Upper lobe of right lung (tissue), 1 donor: ENCODE measurements around the gene MAP2. TPM values are rescaled to one million over a fixed set of nuclear protein-coding genes. Genes with fewer than 3 reads are reported as not detected.

ENCODE experiments used
- ATAC-seq: fragments of 200-7000 bp; cut with Tn5 transposase; one replicate; pipeline ENCODE4 v1.9.1; 2020; ENCODE audit warnings: mild to moderate bottlenecking, moderate library complexity
- DNase-seq: peaks from one replicate; pipeline ENCODE4 v3.0.0-alpha.2; 2020
- H3K27ac ChIP-seq: fragments of 200-600 bp; one replicate; pipeline ENCODE4 v1.8.0; 2022
- H3K27me3 ChIP-seq: fragments of 200-600 bp; one replicate; pipeline ENCODE4 v1.8.0; 2022; ENCODE audit warnings: mild to moderate bottlenecking
- H3K36me3 ChIP-seq: fragments of 200-600 bp; one replicate; pipeline ENCODE4 v1.8.0; 2022
- H3K4me1 ChIP-seq: fragments of 200-600 bp; one replicate; pipeline ENCODE4 v1.8.0; 2022
- H3K4me3 ChIP-seq: fragments of 200-600 bp; one replicate; pipeline ENCODE4 v1.8.0; 2022; ENCODE audit warnings: mild to moderate bottlenecking
- H3K9me3 ChIP-seq: fragments of 200-600 bp; one replicate; pipeline ENCODE4 v1.8.0; 2022
- CTCF ChIP-seq: fragments of 200-600 bp; IDR thresholded peaks from one replicate; pipeline ENCODE4 v1.8.0; 2022; ENCODE audit warnings: antibody characterized with exemption
- intact Hi-C: fragments of 100-400 bp; cut with DNase I; formaldehyde crosslinking; loops from one replicate; pipeline ENCODE4 v1.11.0; 2022
- total RNA-seq: library from RNA; stranded (reverse); fragmentation: NEBNext Ultra II Directional; extraction: Animal tissue kit (Norgen Biotek cat#: 25700); gene quantifications from one replicate; pipeline ENCODE4 v1.2.1, GENCODE V29; 2021
- donor health status: DM: no; HTN: yes; CAD: no; lungs with severe emphysema.

MAP2 gene
- total RNA-seq, 1 donor from 2014 or later = 44.0 TPM

GRCh38 chr2:209470466-209470865 lies 46.6 kb downstream of the MAP2 start:
- H3K4me1 ChIP-seq = peaks cover 17% of the 10 kb centered on the region
- H3K27ac ChIP-seq = no peak overlapping the region
- no peak for DNase-seq
- H3K36me3 ChIP-seq = no peaks in the 10 kb centered on the region
- H3K9me3 ChIP-seq = no peaks in the 10 kb centered on the region
- no peaks in the 10 kb centered on the region for H3K27me3 ChIP-seq
- H3K4me3 ChIP-seq = no peak overlapping the region
- no peak for ATAC-seq
- intact Hi-C loops = no loop called here
- TF ChIP-seq CTCF = no peak

GRCh38 chr2:209471037-209471436 lies 47.2 kb downstream of the MAP2 start:
- intact Hi-C loops = no loop called here

GRCh38 chr2:209472112-209472832 lies 48.4 kb downstream of the MAP2 start:
- intact Hi-C loops = no loop called here
- no peaks in the 10 kb centered on the region for H3K27me3 ChIP-seq
- peak overlapping the region; percentile 34 for H3K27ac ChIP-seq
- H3K4me3 ChIP-seq = no peak overlapping the region
- ATAC-seq (peak; percentile 38), DNase-seq (no peak)
- H3K36me3 ChIP-seq = no peaks in the 10 kb centered on the region
- H3K4me1 ChIP-seq = peaks cover 17% of the 10 kb centered on the region
- no peaks in the 10 kb centered on the region for H3K9me3 ChIP-seq
- TF ChIP-seq CTCF = no peak

More at GRCh38 chr2:209471037-209471436, 47.2 kb downstream of the MAP2 start:
- H3K4me1 ChIP-seq = peaks cover 17% of the 10 kb centered on the region
- no peak overlapping the region for H3K27ac ChIP-seq
- H3K9me3 ChIP-seq = no peaks in the 10 kb centered on the region
- H3K36me3 ChIP-seq = no peaks in the 10 kb centered on the region
- DNase-seq (no peak), ATAC-seq (no peak)
- H3K4me3 ChIP-seq = no peak overlapping the region
- no peak for TF ChIP-seq CTCF
- no peaks in the 10 kb centered on the region for H3K27me3 ChIP-seq

GRCh38 chr2:209472871-209473270 lies 49.0 kb downstream of the MAP2 start:
- intact Hi-C loops = no loop called here
- peak overlapping the region; percentile 34 for H3K27ac ChIP-seq
- no peak for TF ChIP-seq CTCF
- ATAC-seq (peak; percentile 38), DNase-seq (no peak)
- H3K4me3 ChIP-seq = no peak overlapping the region
- no peaks in the 10 kb centered on the region for H3K27me3 ChIP-seq
- no peaks in the 10 kb centered on the region for H3K36me3 ChIP-seq
- H3K9me3 ChIP-seq = no peaks in the 10 kb centered on the region
- peaks cover 17% of the 10 kb centered on the region for H3K4me1 ChIP-seq

- no peak for TF ChIP-seq CTCF
- no peak overlapping the region for H3K27ac ChIP-seq
- H3K4me1 ChIP-seq = peaks cover 17% of the 10 kb centered on the region
- no peaks in the 10 kb centered on the region for H3K27me3 ChIP-seq
- no peaks in the 10 kb centered on the region for H3K36me3 ChIP-seq
- no peak overlapping the region for H3K4me3 ChIP-seq
- peak; percentile 96 for ATAC-seq
- no peak for DNase-seq
- intact Hi-C loops = no loop called here
- H3K9me3 ChIP-seq = no peaks in the 10 kb centered on the region
Measured at GRCh38 chr2:209473930-209474419, 50.1 kb downstream of the MAP2 start.
